DOHH2 (cell line): ENCODE measurements around the gene LGALS3.

Source experiments
- EZH2phosphoT487 ChIP-seq: fragments of 200-600 bp; sonication (generic); IDR thresholded peaks from 2 replicates; pipeline ENCODE4 v1.6.1; 2017; ENCODE audit warnings: borderline replicate concordance, mild to moderate bottlenecking, antibody characterized with exemption, low read length, moderate library complexity, mixed read lengths
- TF ChIP-seq, protein P1 (sequence below): fragments of 200-600 bp; sonication (generic); IDR thresholded peaks from one replicate; pipeline ENCODE4 v1.5.1; 2014; ENCODE audit warnings: antibody characterized with exemption, mild to moderate bottlenecking, low read depth, low read length; ENCODE audit not compliant: poor library complexity, severe bottlenecking

DNA sequence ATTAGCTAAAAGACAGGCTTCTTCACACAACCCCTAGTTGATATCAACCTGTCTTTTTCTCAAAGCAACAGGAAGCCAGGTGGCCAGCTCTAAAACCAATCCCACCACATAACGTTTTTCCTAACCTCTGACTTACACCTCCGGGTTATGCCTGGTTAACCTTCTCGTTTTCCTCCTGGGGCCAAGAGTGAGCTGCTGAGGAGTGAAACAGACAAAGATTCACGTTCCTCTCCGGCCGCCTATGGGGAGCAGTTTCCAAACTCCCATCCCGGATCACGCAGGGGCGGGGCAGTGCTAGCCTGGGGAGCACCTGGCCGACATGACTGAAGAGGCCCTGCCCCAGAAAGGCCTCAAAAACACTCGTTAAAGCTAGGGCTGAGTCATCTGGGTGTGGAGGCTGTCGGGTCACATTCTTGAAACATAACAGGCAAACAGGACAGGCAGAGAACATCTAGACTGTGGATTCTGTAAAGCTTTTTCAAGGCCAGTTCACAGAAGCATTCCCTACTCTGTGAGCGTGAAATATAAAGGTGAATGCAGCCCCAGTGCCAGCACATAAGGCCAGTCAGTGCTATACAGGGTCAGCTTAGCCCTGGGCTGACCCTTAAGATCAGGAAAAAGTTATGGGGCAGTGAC lies 25.9 kb upstream of the LGALS3 start:
- TF ChIP-seq, protein P1, sequence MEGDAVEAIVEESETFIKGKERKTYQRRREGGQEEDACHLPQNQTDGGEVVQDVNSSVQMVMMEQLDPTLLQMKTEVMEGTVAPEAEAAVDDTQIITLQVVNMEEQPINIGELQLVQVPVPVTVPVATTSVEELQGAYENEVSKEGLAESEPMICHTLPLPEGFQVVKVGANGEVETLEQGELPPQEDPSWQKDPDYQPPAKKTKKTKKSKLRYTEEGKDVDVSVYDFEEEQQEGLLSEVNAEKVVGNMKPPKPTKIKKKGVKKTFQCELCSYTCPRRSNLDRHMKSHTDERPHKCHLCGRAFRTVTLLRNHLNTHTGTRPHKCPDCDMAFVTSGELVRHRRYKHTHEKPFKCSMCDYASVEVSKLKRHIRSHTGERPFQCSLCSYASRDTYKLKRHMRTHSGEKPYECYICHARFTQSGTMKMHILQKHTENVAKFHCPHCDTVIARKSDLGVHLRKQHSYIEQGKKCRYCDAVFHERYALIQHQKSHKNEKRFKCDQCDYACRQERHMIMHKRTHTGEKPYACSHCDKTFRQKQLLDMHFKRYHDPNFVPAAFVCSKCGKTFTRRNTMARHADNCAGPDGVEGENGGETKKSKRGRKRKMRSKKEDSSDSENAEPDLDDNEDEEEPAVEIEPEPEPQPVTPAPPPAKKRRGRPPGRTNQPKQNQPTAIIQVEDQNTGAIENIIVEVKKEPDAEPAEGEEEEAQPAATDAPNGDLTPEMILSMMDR, result no peak
- TF ChIP-seq EZH2phosphoT487, result no peak
